ENCODE data around the gene ONECUT1.

- TF ChIP-seq EZH2 (IDR thresholded peaks at IDR 0.05) = no peak
- no peak for TF ChIP-seq POLR2AphosphoS5 (IDR thresholded peaks at IDR 0.05; ENCODE audit: borderline replicate concordance, low read depth, low read length)
These were observed 71.6 kb downstream of the ONECUT1 start for GRCh38 chr15:52718551-52718950.

All from SK-N-MC (cell line).